Vagina (tissue), 2 donors: ENCODE data around the gene LBP. TPM values are rescaled to one million over a fixed set of nuclear protein-coding genes. Genes with fewer than 3 reads are reported as not detected.
"Not testable (repeated sequence)": the region's sequence is repeated elsewhere in the genome, so short reads cannot be mapped to it uniquely, and the experiment has no call there.

Experiments
- DNase-seq, 2 donors: peaks; one replicate each; pipeline ENCODE4 v3.0.0-alpha.2; 2017; ENCODE audit errors: extremely low spot score in 2 of 2
- H3K27ac ChIP-seq: fragments of 200-600 bp; sonication (generic); one replicate; pipeline ENCODE4 v1.5.1; 2019
- H3K27me3 ChIP-seq: fragments of 200-600 bp; sonication (generic); one replicate; pipeline ENCODE4 v1.5.1; 2019
- H3K36me3 ChIP-seq, 2 donors: fragments of 200-600 bp; sonication (generic); one replicate each; pipeline ENCODE4 v1.5.1; 2017 to 2019
- H3K4me1 ChIP-seq: fragments of 200-600 bp; sonication (generic); one replicate; pipeline ENCODE4 v1.5.1; 2019
- H3K4me3 ChIP-seq, 2 donors: fragments of 200-600 bp; sonication (generic); 1 replicate in 1 of 2; 2 replicates in 1 of 2; pipeline ENCODE4 v1.5.1; 2016 to 2019
- H3K9me3 ChIP-seq: fragments of 200-600 bp; sonication (generic); one replicate; pipeline ENCODE4 v1.5.1; 2019
- POLR2A ChIP-seq, 2 donors: fragments of 450-650 bp; IDR thresholded peaks; one replicate each; pipeline ENCODE4 v1.6.1; 2017; ENCODE audit warnings: antibody characterized with exemption in 2 of 2, mild to moderate bottlenecking in 2 of 2, moderate library complexity in 2 of 2
- POLR2AphosphoS5 ChIP-seq, 2 donors: sonication (generic); formaldehyde crosslinking; IDR thresholded peaks; one replicate each; pipeline ENCODE4 v1.9.0; 2017; ENCODE audit warnings: antibody characterized with exemption in 2 of 2, mild to moderate bottlenecking in 2 of 2, low read depth in 1 of 2; ENCODE audit not compliant: insufficient read depth in 1 of 2
- intact Hi-C: fragments of 100-400 bp; cut with DNase I; formaldehyde crosslinking; loops from one replicate; pipeline ENCODE4 v1.15.1; 2023
- total RNA-seq: library from RNA; depleted of rRNA; stranded (reverse); fragments of >200 nt; gene quantifications from one replicate; pipeline ENCODE4 v1.2.3, GENCODE V29; 2016
- TF ChIP-seq, protein P1 (sequence below), 3 experiments: fragments of 450-650 bp in 2 of 3; fragments of 200-600 bp in 1 of 3; sonication (generic) in 1 of 3; IDR thresholded peaks; one replicate each; pipeline ENCODE4 v1.5.1; 2017 to 2019; ENCODE audit warnings: antibody characterized with exemption in 3 of 3, mild to moderate bottlenecking in 2 of 3, moderate library complexity in 2 of 3

LBP gene
- total RNA-seq, 1 donor from 2014 or later, result 0.98 TPM

DNA sequence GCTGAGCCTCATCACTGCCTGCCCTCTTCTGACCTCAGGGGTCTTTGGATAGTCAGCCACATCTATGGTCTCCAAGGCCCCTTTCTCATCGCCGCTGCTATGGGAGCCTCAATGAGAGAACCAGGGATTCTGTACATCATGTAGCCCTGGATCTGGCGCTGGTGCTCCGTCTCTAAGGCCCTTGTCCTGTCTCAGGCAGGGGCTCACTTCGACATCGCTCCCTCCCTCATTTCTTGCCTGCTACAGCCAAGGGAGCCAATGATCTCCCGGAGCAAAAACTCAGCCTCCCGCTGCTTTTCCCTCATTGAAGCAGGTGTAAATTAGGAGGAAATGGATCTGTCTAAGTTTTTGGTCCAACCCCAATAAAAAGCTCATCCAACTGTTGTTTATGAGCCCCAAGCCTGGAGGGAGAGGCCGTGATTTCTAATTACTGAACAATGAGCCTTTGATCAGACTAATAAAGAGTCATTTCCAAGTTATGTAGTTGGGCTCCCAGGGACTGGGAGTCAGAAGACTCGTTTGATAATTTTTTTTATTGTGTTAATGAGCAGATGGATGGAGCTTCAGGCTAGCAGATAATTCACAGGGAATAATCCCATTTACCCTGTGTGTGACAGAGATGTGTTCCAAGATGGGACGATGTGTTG, 30.9 kb downstream of the LBP start:
- no peaks in the 10 kb centered on the region for H3K36me3 ChIP-seq
- intact Hi-C loops, result no loop called here
- no peak overlapping the region for H3K4me3 ChIP-seq
- no peaks in the 10 kb centered on the region for H3K27me3 ChIP-seq
- no peaks in the 10 kb centered on the region for H3K9me3 ChIP-seq
- TF ChIP-seq POLR2AphosphoS5 (IDR thresholded peaks at IDR 0.05; ENCODE audit: insufficient read depth in 1 of 2, low read depth in 1 of 2) (no peak), POLR2A (IDR thresholded peaks at IDR 0.05) (no peak)
- TF ChIP-seq, protein P1, sequence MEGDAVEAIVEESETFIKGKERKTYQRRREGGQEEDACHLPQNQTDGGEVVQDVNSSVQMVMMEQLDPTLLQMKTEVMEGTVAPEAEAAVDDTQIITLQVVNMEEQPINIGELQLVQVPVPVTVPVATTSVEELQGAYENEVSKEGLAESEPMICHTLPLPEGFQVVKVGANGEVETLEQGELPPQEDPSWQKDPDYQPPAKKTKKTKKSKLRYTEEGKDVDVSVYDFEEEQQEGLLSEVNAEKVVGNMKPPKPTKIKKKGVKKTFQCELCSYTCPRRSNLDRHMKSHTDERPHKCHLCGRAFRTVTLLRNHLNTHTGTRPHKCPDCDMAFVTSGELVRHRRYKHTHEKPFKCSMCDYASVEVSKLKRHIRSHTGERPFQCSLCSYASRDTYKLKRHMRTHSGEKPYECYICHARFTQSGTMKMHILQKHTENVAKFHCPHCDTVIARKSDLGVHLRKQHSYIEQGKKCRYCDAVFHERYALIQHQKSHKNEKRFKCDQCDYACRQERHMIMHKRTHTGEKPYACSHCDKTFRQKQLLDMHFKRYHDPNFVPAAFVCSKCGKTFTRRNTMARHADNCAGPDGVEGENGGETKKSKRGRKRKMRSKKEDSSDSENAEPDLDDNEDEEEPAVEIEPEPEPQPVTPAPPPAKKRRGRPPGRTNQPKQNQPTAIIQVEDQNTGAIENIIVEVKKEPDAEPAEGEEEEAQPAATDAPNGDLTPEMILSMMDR (IDR thresholded peaks at IDR 0.05), result no peak
- no peaks in the 10 kb centered on the region for H3K4me1 ChIP-seq
- H3K27ac ChIP-seq, result no peak overlapping the region
- DNase-seq, result no peak

DNA sequence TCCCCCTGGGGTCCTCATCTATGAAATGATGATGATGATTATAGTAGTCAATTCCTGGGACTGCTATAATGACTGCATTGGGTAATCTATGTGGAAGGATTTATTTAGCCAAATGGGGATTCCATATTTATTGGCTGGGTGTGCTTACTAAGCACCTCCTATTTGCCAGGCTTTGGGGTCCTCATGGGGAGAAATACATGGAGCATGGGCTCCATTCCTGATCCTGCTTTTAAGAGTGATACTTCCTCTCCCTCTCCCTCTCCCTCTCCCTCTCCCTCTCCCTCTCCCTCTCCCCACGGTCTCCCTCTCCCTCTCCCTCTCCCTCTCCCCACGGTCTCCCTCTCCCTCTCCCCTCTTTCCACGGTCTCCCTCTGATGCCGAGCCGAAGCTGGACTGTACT, 31.6 kb downstream of the LBP start:
- H3K9me3 ChIP-seq, DNase-seq, H3K27ac ChIP-seq, H3K4me3 ChIP-seq, H3K4me1 ChIP-seq, intact Hi-C loops, H3K27me3 ChIP-seq, H3K36me3 ChIP-seq: not testable (repeated sequence)

DNA sequence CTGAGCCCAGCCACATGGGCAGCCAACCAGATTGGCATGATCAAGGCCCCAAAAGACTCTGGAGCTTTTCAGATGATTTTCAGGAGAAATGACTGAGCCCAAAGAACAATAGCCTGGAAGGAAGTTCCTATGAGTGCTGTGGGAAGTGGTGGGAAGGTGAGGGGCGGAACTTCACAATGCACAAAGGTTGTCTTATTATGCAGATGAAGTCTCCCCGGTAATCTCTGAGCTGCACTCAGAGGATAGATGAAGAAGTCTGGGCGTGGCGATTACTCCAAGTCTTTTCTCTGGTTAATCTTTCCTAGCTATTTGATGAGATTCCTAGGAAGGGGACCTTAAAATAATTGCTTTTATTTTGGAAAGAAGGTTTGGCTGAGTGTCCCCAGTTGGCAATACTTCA, 36.9 kb downstream of the LBP start:
- DNase-seq, result no peak
- Histone ChIP-seq H3K27ac (no peak overlapping the region), H3K4me3 (no peak overlapping the region), H3K4me1 (no peaks in the 10 kb centered on the region), H3K27me3 (no peaks in the 10 kb centered on the region), H3K9me3 (no peaks in the 10 kb centered on the region), H3K36me3 (no peaks in the 10 kb centered on the region)
- intact Hi-C loops, result no loop called here
- TF ChIP-seq POLR2AphosphoS5 (IDR thresholded peaks at IDR 0.05; ENCODE audit: insufficient read depth in 1 of 2, low read depth in 1 of 2), result no peak
- TF ChIP-seq, protein P1 (IDR thresholded peaks at IDR 0.05), result no peak
- no peak for TF ChIP-seq POLR2A (IDR thresholded peaks at IDR 0.05)

DNA sequence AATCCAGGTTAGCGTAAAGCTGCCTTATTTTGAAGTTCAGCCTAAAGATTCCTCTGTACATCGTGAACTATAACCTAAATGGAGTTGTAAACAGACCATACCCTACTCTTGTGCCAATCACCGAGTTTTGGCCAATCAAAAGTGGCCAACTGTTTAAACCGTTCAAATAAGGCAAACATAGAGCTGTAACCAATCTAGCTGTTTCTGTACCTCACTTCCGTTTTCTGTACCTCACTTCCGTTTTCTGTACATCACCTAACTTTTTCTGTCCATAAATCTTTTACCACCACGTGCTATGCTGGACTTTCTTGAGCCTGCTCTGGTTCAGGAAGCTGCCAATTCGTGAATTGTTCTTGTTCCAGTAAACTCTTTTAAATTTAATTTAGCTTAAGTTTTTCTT, 39.7 kb downstream of the LBP start:
- no peaks in the 10 kb centered on the region for H3K27me3 ChIP-seq
- intact Hi-C loops, result no loop called here

DNA sequence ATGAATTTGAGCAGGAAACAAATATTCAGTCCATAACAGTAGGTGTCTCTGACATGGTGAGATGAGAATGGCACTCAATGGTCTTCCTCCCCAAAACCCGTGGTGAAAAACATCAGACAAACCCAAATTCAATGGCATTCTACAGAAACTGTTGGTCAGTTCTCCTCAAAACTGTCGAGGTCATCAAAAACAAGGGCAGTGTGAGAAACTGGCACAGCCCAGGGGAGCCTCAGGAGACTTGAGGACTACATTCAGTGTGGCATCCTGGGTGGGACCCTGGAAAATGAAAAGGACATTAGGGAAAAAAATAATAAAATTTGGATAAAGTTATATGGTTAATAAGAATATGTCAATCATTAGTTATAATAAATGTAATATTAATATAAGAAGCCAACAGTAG, 40.6 kb downstream of the LBP start:
- H3K4me3 ChIP-seq, result no peak overlapping the region
- intact Hi-C loops, result no loop called here
- no peak overlapping the region for H3K27ac ChIP-seq
- no peaks in the 10 kb centered on the region for H3K4me1 ChIP-seq
- no peak for DNase-seq
- H3K36me3 ChIP-seq, result no peaks in the 10 kb centered on the region
- H3K27me3 ChIP-seq, result no peaks in the 10 kb centered on the region
- no peaks in the 10 kb centered on the region for H3K9me3 ChIP-seq
- TF ChIP-seq POLR2AphosphoS5 (IDR thresholded peaks at IDR 0.05; ENCODE audit: insufficient read depth in 1 of 2, low read depth in 1 of 2), result no peak
- TF ChIP-seq POLR2A (IDR thresholded peaks at IDR 0.05), result no peak
- TF ChIP-seq, protein P1 (IDR thresholded peaks at IDR 0.05), result no peak

More for the DNA sequence above, 39.7 kb downstream of the LBP start:
- no peak for DNase-seq
- H3K4me1 ChIP-seq, result no peaks in the 10 kb centered on the region
- H3K27ac ChIP-seq, result no peak overlapping the region
- H3K36me3 ChIP-seq, result no peaks in the 10 kb centered on the region
- TF ChIP-seq, protein P1 (IDR thresholded peaks at IDR 0.05), result no peak
- TF ChIP-seq POLR2AphosphoS5 (IDR thresholded peaks at IDR 0.05; ENCODE audit: insufficient read depth in 1 of 2, low read depth in 1 of 2) (no peak), POLR2A (IDR thresholded peaks at IDR 0.05) (no peak)
- H3K9me3 ChIP-seq, result no peaks in the 10 kb centered on the region
- H3K4me3 ChIP-seq, result no peak overlapping the region
